ENCODE measurements around the gene COA1. TPM values are rescaled to one million over a fixed set of nuclear protein-coding genes. Genes with fewer than 3 reads are reported as not detected.

Gene COA1
- total and polyA plus RNA-seq, 9 of the 15 experiments (the other 6 are each of a cell fraction or from before 2014, with no cell fraction given), result 98.9 to 463 (median 181) TPM

- TF ChIP-seq ZNF740 (CRISPR knock-in tag; IDR thresholded peaks at IDR 0.05) (no peak), ZNF740 (tag; IDR thresholded peaks at IDR 0.05) (no peak), NFE2L1 (tag; IDR thresholded peaks at IDR 0.05; ENCODE audit: borderline replicate concordance, low read depth) (no peak), ATF3 (IDR thresholded peaks at IDR 0.05) (peak; percentile 53; the same call in 1 of the 2 replicates), ATF3 (CRISPR knock-in tag; conservative IDR thresholded peaks at IDR 0.05) (no peak), ZNF224 (CRISPR knock-in tag; IDR thresholded peaks at IDR 0.05) (no peak), FUS (optimal IDR thresholded peaks at IDR 0.05; ENCODE audit: low read depth, low read length) (no peak), ZNF134 (CRISPR knock-in tag; conservative IDR thresholded peaks at IDR 0.05) (peak; percentile 83), SFPQ (IDR thresholded peaks at IDR 0.05; ENCODE audit: low read depth, low read length) (no peak), ZNF507 (tag; conservative IDR thresholded peaks at IDR 0.05) (no peak), TRIM24 (IDR thresholded peaks at IDR 0.05) (0 out of 4 replicates have a peak, but pooled peaks of 1 of the 2 experiments have one; percentile 15), IFI16 (CRISPR knock-in tag; IDR thresholded peaks at IDR 0.05) (no peak)
Observed at GRCh38 chr7:43756368-43757072, 27.2 kb upstream of the COA1 start (continued).
